Ovary (tissue), 3 donors: ENCODE data around the gene RSPH6A.

Experiments
- CTCF ChIP-seq, 3 donors: fragments of 450-650 bp in 2 of 3; fragments of 200-600 bp in 1 of 3; IDR thresholded peaks; one replicate each; pipeline versions ENCODE4 v1.5.1 to v1.8.0; 2016 to 2022; ENCODE audit warnings: antibody characterized with exemption in 3 of 3, mild to moderate bottlenecking in 1 of 3
- EP300 ChIP-seq: sonication (generic); formaldehyde crosslinking; IDR thresholded peaks from one replicate; pipeline ENCODE4 v1.6.1; 2017; ENCODE audit warnings: antibody characterized with exemption
- POLR2A ChIP-seq: fragments of 450-650 bp; IDR thresholded peaks from one replicate; pipeline ENCODE4 v1.6.1; 2017; ENCODE audit warnings: antibody characterized with exemption, mild to moderate bottlenecking, moderate library complexity
- donor health status: DM: no; HTN: no; CAD: no.

- TF ChIP-seq CTCF (IDR thresholded peaks at IDR 0.05) (no peak), POLR2A (no peak), EP300 (no peak)
Observed at GRCh38 chr19:45819769-45820168, 4.7 kb upstream of the RSPH6A start.
